Lung (tissue), 12 donors: ENCODE measurements around the gene DHRS13. TPM values are rescaled to one million over a fixed set of nuclear protein-coding genes. Genes with fewer than 3 reads are reported as not detected.

Experiments used
- ATAC-seq: fragments of 200-7000 bp; cut with Tn5 transposase; one replicate; pipeline ENCODE4 v1.9.1; 2020; ENCODE audit warnings: moderate number of reproducible peaks; ENCODE audit not compliant: insufficient read depth, low FRiP score
- DNase-seq, 3 donors: peaks; one replicate each; pipeline ENCODE4 v3.0.0-alpha.2; 2013 to 2017
- H3K27ac ChIP-seq, 2 donors: one replicate each; pipeline ENCODE4 v1.5.1; 2013; ENCODE audit warnings: mild to moderate bottlenecking in 2 of 2, moderate library complexity in 2 of 2, control low read depth in 1 of 2, inconsistent platforms in 1 of 2, low read depth in 1 of 2, low read length in 1 of 2
- H3K27me3 ChIP-seq, 3 donors: one replicate each; pipeline ENCODE4 v1.5.1; 2013; ENCODE audit warnings: low read length in 2 of 3; ENCODE audit not compliant: control insufficient read depth in 3 of 3, insufficient read depth in 3 of 3
- H3K36me3 ChIP-seq, 4 donors: one replicate each; pipeline ENCODE4 v1.5.1; 2013; ENCODE audit warnings: low read length in 4 of 4, mild to moderate bottlenecking in 1 of 4, moderate library complexity in 1 of 4; ENCODE audit not compliant: control insufficient read depth in 4 of 4, insufficient read depth in 4 of 4
- H3K4me1 ChIP-seq, 5 donors: one replicate each; pipeline ENCODE4 v1.5.1; 2013; ENCODE audit warnings: low read length in 5 of 5, mild to moderate bottlenecking in 2 of 5, moderate library complexity in 1 of 5; ENCODE audit not compliant: control insufficient read depth in 5 of 5, insufficient read depth in 5 of 5
- H3K4me3 ChIP-seq: one replicate; pipeline ENCODE4 v1.5.1; 2013; ENCODE audit warnings: mild to moderate bottlenecking, control low read depth, moderate library complexity
- H3K9ac ChIP-seq, 2 donors: one replicate each; pipeline ENCODE4 v1.5.1; 2013; ENCODE audit warnings: low read length in 2 of 2, control low read depth in 1 of 2; ENCODE audit not compliant: insufficient read depth in 1 of 2
- H3K9me3 ChIP-seq, 4 donors: one replicate each; pipeline ENCODE4 v1.5.1; 2013; ENCODE audit warnings: low read length in 3 of 4, mild to moderate bottlenecking in 1 of 4, moderate library complexity in 1 of 4; ENCODE audit not compliant: control insufficient read depth in 4 of 4, insufficient read depth in 3 of 4
- CTCF ChIP-seq: IDR thresholded peaks from 2 replicates; pipeline ENCODE4 v1.5.1; 2012; ENCODE audit warnings: mild to moderate bottlenecking; ENCODE audit errors: control extremely low read depth, extremely low read depth
- WGBS, 2 donors: extraction: QIAGEN DNeasy Blood & Tissue Kit; methylation state at CpG; one replicate each; pipeline ENCODE4 v1.1.7; 2013; 5-methylcytosine and 5-hydroxymethylcytosine counted together
- polyA plus RNA-seq, 2 donors: library from polyadenylated mRNA; stranded (reverse); fragments of 200-250 nt; gene quantifications; one replicate each; pipeline ENCODE4 v1.2.1, GENCODE V29; 2013
- total RNA-seq, 2 donors: library from RNA; depleted of rRNA in 1 of 2; stranded (reverse); fragments of >200 nt in 1 of 2; gene quantifications; one replicate each; pipeline ENCODE4 v1.2.1, GENCODE V29; 2014 to 2021
- donor health status: control.
- donor health status: control.
- donor health status: Bipolar disorder and iron deficiency.
- donor health status: healthy.
- donor health status: DM: yes; HTN: yes; CAD: no.

The DHRS13 gene
- total and polyA plus RNA-seq, 4 donors: 10.5 to 29.9 (median 17.4) TPM

- no peak for ATAC-seq
- Histone ChIP-seq H3K9me3 (no peaks in the 10 kb centered on the region), H3K27ac (no peak overlapping the region), H3K9ac (no peak overlapping the region), H3K4me3 (no peak overlapping the region), H3K36me3 (peaks cover 0 to 6% (median 2%) of the 10 kb centered on the region in 4 donors), H3K27me3 (no peaks in the 10 kb centered on the region), H3K4me1 (no peaks in the 10 kb centered on the region)
- 89 to 90% methylated on average over 13 of the region's 13 CpGs for WGBS, 2 donors
- TF ChIP-seq CTCF: no peak
- DNase-seq: no peak
Measured at GRCh38 chr17:28865946-28866752, 36.7 kb downstream of the DHRS13 start.

GRCh38 chr17:28864991-28865849 is 37.7 kb downstream of the DHRS13 start:
- Histone ChIP-seq H3K27me3 (no peaks in the 10 kb centered on the region), H3K36me3 (peaks cover 0 to 12% (median 6%) of the 10 kb centered on the region in 4 donors), H3K9me3 (no peaks in the 10 kb centered on the region), H3K4me3 (no peak overlapping the region), H3K9ac (no peak overlapping the region), H3K27ac (peak overlapping the region in 1 of 2 donors; percentile 74), H3K4me1 (no peaks in the 10 kb centered on the region)
- 68 to 77% methylated on average over 11 of the region's 11 CpGs for WGBS, 2 donors
- TF ChIP-seq CTCF: no peak
- DNase-seq (no peak), ATAC-seq (no peak)

GRCh38 chr17:28863953-28864352 is 38.9 kb downstream of the DHRS13 start:
- Histone ChIP-seq H3K27me3 (no peaks in the 10 kb centered on the region), H3K9me3 (no peaks in the 10 kb centered on the region), H3K9ac (no peak overlapping the region), H3K36me3 (peaks cover 0 to 15% (median 10%) of the 10 kb centered on the region in 4 donors), H3K4me1 (no peaks in the 10 kb centered on the region), H3K27ac (no peak overlapping the region), H3K4me3 (no peak overlapping the region)
- 96 to 100% methylated on average over 1 of the region's 1 CpG for WGBS, 2 donors
- TF ChIP-seq CTCF: no peak
- ATAC-seq (no peak), DNase-seq (no peak)
